Esophagus squamous epithelium (tissue), 4 donors: Measurements from ENCODE around the gene BICC1.

Experiments used
- POLR2A ChIP-seq, 4 donors: fragments of 450-650 bp; IDR thresholded peaks; one replicate each; pipeline ENCODE4 v1.6.1; 2017; ENCODE audit warnings: antibody characterized with exemption in 4 of 4, mild to moderate bottlenecking in 4 of 4, moderate library complexity in 3 of 4
- TF ChIP-seq, protein P1 (sequence below), 6 experiments: fragments of 450-650 bp in 4 of 6; fragments of 200-600 bp in 2 of 6; sonication (generic) in 2 of 6; IDR thresholded peaks; one replicate each; pipeline ENCODE4 v1.5.1; 2016 to 2019; ENCODE audit warnings: antibody characterized with exemption in 6 of 6, mild to moderate bottlenecking in 4 of 6, moderate library complexity in 4 of 6

- TF ChIP-seq, protein P1, sequence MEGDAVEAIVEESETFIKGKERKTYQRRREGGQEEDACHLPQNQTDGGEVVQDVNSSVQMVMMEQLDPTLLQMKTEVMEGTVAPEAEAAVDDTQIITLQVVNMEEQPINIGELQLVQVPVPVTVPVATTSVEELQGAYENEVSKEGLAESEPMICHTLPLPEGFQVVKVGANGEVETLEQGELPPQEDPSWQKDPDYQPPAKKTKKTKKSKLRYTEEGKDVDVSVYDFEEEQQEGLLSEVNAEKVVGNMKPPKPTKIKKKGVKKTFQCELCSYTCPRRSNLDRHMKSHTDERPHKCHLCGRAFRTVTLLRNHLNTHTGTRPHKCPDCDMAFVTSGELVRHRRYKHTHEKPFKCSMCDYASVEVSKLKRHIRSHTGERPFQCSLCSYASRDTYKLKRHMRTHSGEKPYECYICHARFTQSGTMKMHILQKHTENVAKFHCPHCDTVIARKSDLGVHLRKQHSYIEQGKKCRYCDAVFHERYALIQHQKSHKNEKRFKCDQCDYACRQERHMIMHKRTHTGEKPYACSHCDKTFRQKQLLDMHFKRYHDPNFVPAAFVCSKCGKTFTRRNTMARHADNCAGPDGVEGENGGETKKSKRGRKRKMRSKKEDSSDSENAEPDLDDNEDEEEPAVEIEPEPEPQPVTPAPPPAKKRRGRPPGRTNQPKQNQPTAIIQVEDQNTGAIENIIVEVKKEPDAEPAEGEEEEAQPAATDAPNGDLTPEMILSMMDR (IDR thresholded peaks at IDR 0.05): no peak
- TF ChIP-seq POLR2A (IDR thresholded peaks at IDR 0.05): no peak
Measured at GRCh38 chr10:58714409-58714808, 201.7 kb downstream of the BICC1 start.
